GM19238 (cell line): Measurements from ENCODE around the gene HMG20B.

Experiments
- DNase-seq: peaks from one replicate; pipeline ENCODE4 v3.0.0; 2011; ENCODE audit warnings: low spot score; ENCODE audit not compliant: insufficient read length

The HMG20B gene

GRCh38 chr19:3607303-3608078 lies 34.7 kb downstream of the HMG20B start:
- no peak for DNase-seq

DNA sequence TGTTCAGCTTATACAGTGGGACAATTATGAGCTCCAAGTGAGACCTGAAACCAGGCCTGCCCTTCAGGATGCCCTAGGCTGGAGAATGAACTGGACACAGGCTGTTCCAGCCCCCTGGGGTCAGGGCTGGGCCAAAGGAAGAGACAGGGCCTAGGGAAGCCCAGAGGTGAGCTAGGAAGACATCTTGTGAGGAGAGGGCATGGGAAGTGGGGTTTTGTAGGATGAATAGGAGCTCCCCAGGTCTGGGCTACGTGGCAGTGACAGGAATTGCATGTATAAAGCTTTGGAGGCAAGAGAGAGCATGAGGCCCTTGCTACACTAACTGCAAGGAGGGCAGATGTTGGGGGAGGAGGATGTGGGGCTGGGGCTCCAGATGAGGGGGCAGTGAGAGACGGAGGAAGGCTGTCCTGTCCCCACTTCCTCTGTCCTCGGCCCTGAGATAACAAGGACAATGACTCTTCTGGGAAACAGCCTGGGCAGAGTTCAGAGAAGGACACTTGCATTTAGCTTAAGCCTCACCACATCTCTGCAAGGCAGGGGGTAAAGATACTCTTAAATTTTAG lies 35.4 kb downstream of the HMG20B start:
- no peak for DNase-seq

- DNase-seq, result no peak
These were observed 36.1 kb downstream of the HMG20B start for GRCh38 chr19:3608750-3609322.

DNA sequence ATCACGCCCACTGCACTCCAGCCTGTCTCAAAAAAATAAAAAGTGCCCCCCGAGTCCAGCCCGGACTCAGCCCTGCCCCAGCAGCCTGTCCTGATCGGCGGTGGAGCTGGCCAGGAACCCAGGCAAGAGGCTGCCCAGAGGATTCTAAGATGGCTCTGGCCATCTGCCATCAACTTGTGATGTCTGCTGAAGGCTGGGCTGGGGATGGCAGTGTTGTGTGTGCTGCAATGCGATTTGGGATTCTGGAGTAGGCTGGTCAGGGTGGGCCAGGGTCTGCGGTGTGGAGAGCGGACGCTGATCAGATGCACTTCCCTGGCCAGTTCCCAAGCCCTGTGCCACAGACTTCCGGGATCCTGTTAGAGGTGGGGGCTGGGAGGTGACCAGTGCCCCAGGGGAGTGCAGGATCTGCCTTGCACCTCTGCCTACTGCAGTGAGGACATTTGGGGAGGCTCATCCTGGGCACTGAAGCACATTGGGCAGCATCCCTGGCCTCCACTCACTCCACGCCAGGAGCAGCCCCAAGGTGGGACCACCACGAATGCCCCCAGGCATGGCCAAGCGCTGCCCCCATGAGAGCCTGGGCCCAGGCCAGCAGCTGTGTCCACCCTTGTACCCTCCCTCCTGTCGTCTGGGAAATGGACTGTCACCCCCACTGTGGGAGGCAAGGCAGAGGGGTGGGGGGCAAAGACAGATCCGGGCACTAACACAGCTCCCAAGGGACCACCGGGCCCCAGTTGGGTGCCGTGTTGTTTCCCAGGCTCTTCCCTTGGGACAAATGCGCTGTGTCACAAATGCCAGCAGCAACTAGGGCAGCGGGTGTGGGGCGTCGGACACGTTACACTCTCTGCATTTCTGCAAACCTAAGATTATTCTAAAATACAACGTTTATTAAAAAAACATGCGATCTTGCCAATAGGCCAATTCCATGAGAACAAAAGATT lies 37.3 kb downstream of the HMG20B start:
- no peak for DNase-seq

DNA sequence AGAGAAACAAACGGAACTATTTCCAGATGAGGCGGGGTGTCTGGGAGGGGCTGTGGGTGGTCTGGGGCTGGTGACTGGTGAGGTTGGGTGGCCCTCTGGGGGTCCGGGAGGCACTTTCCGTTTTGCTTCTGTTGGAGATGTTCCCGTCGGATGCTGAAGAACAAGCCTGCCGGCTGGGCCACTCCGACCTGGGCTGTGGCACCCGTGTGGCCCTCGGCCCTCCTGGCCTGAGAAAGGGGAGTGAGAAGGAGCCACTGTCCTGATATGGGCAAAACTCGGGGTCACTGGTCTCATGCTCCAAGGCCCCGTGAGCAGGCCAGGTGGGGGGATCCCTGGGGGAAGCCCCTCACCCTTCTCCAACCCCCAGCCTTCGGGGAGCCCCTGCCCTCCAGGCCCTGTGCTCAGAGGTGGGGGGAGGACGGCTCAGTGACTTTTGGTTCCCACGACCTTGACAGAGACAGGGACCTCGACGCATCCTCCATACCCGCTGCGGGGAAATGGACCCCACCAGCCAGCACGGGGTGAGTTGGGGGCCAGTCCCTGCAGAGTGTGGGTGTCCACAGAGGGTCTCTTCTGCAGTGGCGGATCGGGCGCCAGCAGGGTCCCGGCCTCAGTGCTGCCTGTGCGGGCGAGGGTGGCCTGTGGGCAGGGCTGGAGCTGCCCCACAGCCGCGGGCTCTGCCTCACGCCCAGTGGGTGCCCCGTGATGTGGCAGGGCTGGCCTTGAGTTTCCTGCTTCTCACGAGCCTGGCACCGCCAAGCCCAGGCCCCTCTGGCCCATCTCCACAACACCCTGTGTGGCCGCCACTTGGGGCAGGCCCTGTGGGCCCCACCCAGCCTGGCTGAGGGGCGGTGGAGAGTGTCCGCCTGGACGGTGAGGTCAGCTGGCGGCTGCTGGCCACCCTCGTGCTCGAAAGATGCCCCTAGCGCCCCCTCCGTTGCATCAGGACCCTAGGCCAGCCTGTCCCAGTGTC lies 38.3 kb downstream of the HMG20B start:
- no peak for DNase-seq

DNA sequence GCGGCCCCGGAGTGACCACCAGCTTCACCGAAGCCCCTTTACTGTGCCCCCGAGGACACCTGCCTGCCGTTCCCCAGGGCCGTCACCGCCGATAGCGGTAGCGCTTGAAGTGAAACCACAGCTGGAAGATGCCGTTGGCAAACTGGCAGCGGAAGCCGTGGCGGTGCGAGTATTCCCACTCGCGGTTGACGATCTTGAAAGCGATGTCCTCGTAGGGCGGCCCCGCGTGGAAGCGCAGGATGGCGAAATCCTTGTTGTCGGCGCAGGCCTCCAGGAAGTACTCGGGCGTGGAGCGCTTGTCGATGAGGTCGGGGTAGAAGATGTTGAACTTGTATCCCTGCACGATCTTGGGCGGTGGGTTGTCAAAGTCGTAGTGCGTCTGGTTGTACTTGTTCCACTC lies 39.1 kb downstream of the HMG20B start:
- DNase-seq, result no peak

- no peak for DNase-seq
These were observed 39.6 kb downstream of the HMG20B start for GRCh38 chr19:3612330-3612729.

GRCh38 chr19:3612901-3613741 lies 40.4 kb downstream of the HMG20B start:
- DNase-seq, result no peak

DNA sequence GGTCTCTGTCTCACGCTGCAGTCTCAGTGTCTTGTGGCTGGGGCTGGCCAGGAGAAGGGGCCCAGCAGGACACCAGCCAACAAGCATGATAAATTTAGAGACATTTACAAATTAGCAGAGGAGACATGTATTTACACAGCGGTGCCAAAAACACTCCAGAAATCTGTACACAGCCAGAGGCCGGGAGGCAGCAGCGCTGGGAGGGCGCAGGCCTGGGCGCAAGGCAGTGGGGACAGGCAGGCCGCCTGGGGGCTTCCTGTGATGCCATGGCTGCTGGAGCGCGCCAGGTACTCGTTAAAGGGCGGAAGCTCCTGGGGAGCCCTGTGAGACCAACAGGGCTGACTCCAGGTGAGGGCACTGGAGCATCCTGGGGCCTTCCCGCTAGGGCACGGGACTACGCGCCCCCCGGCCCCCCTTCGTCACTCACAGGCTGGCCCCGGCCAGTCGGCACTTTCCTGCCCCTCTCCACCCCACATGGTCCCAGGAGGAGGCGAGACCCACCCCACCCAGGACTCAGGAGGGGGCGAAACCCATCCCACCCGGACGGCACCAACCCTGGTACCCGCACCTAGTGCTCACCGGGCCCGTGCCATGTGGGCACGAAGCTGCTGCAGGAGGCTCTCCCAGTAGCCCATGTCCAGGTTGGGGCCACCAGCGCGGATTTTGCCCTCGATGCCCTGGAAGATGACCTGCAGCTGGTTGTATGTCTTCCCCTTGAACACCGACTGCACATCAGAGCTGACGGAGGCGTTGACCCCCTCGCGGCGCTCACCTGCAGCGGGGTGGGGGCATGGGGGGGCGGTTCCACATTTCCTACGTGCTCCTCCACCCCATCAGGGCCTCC lies 41.3 kb downstream of the HMG20B start:
- DNase-seq, result no peak

- DNase-seq, result no peak
These were observed 42.2 kb downstream of the HMG20B start for GRCh38 chr19:3614858-3615505.

DNA sequence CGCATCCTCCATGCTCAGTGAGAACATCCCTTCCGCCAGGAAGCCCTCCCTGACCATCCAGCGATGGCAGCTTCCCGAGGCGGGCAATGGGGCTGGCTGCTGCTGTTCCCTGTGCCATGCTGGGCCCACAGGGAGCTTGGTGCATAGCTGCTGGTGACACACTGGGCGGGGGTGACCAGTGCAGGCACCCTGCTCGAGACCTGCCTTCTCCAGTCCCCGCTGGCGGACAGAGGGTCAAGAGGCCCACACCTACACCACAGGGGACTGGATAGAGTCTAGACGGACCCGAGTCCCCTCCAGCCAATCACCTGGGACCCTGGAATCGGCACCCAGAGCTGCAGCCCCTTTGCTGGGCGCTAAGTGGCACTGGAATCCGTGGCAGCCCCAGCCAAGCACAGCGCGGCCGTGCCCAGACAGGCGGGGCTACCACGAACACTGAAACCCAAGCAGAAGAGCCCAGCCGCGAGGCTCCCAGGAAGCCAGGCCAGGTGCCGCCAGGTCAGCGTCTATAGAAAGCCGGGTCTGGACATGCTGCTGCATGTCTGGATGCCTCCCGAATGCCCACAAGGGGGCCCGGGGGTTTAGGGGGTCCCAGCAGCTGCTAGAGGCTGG lies 42.9 kb downstream of the HMG20B start:
- no peak for DNase-seq

DNA sequence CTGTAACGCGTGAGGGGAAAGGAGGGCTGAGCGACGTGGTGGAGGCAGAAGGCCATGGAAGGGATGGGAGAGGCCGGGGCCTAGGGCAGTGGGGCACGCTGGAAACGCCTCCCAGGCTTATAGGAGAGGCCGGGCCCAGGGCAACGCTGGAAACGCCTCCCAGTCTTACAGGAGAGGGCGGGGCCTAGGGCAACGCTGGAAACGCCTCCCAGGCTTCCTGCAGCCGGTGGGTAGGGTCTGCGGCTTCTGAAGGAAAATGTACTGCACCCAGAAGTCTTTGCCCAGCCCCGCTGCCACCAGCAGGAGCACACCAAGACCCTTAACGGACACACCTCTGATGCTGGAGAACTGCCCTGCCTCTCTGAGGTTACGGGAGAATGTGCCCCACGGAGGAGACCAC lies 44.7 kb downstream of the HMG20B start:
- DNase-seq, result no peak

DNA sequence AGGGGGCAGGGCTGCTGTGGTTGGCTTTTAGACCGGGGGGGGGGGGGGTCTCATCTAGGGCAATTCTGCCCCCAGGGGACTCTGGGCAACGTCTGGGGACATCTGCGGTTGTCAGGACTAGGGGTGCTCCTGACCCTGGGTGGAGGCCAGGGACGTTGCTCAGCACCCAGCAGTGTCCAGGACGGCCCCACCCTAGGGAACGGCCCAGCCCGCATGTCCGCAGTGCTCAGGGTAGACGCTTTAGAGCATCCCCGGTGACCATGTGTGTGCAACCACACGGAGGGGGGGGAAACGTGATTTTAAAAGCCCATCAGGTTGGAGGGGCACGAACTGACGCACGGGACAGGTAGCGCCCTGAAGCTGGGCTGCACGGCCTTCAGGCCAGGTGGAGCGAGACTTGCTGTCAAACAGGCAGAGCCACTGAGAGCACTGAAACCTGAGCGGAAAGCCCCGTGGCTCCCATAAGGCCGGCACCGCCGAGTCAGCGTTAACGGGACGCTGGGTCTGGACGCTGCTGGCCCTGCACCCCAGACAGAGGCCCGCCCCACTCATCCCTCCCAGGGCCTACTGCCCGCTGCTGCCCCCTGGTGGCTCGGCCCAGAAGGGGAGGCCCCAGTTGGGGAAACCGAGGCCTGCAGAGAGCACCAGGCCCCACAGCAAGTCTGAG lies 45.5 kb downstream of the HMG20B start:
- DNase-seq, result peak; percentile 92

- no peak for DNase-seq
These were observed 46.3 kb downstream of the HMG20B start for GRCh38 chr19:3618811-3619630.

DNA sequence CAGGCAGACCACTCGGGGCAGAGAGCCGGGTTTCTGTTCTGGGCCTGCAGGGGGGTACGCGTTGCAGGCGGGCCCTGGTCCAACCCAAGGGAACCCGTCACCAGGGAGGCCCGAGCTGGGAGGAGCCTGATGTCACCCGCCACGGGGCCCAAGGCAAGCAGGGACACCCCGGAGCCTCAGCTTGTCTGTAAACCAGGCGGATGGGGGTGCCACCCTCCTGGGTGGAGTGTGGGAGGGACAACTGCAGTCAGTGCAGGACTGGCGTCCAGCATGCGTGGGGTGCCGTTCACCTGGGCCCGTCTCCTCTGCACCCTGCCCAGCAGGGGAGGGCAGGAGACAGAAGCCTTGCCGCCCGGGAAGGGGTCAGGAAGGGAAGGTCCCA lies 46.9 kb downstream of the HMG20B start:
- DNase-seq, result no peak

DNA sequence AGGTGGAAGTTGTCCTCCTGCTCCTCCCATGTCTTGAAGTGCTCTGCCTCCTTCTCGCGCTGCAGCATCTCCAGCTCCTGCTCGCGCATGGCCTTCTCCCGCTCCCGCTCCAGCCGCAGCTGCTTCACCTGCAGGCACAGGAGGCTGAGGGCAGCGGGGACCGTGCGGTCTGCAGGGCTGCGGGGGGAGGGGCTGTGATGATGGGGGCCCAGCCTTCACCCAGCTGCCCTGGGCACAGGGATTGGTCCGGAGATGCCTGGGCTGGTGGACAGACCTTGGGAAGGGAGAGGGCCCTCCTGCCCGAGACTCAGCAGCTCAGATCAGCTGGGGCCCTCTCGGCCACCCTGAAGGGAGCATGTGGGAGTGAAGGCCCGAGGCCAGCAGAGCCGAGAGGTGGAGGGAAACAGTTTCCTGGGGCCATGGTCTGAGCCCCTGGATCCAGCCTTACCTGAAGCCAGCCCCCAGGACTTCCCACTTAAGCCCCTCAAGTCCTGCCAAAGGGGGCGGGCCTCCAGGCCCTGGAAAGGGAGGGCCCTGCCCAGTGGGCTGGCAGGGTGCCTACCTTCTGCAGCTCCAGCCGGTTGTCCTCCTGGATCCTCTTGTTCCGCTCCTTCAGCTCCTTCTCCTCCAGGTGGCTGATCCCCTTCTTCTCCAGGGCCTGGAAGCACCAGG lies 47.5 kb downstream of the HMG20B start:
- DNase-seq, result no peak
